IMR-90 (cell line): ENCODE measurements around the gene CDKAL1.

ENCODE experiments used
- CHD1 ChIP-seq: IDR thresholded peaks from 2 replicates; pipeline ENCODE4 v1.6.1; 2012; ENCODE audit warnings: low read depth, low read length, improper control_type of control experiment
- CTCF ChIP-seq: conservative IDR thresholded peaks from 2 replicates; pipeline ENCODE4 v1.5.1; 2012; ENCODE audit warnings: mild to moderate bottlenecking, low read depth, low read length, improper control_type of control experiment

- TF ChIP-seq CTCF (no peak), CHD1 (no peak)
These were observed 576.4 kb downstream of the CDKAL1 start for GRCh38 chr6:21110684-21111083.
